ENCODE measurements around the gene PATE3. TPM values are rescaled to one million over a fixed set of nuclear protein-coding genes. Genes with fewer than 3 reads are reported as not detected.

PATE3 gene
- total and polyA plus RNA-seq, 2 of the 4 experiments (the other 2 are of a cell fraction) = not detected

DNA sequence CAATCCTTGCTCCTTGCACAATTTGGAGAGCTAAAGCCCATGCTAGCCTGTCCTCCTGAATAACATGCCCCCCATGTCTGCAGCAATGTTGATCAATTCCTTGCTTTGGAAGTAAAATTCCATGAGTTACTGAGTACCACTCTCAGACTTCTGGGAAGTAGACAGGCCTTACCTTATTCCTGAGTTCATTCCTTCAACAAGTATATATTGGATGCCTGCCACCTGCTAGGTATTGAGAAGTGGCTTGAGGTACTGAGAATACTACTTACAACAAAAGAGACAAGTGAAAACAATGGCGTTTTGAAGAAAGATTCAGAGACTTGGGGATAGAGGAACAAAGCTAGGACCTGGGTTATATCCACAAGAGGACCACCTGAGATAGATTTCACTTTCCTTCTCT is 21.7 kb upstream of the PATE3 start:
- in situ Hi-C loops (cut with MboI; ENCODE audit: low sequenced_read_pairs) = no loop called here
- no peak overlapping the region for H2AK5ac ChIP-seq (ENCODE audit: low read depth, low read length)
- no peaks in the 10 kb centered on the region for H3K36me3 ChIP-seq (ENCODE audit: control insufficient read depth, insufficient read depth, low read length)
- no TSS peak for BruUV-seq (replicated peaks)
- H3K9ac ChIP-seq (ENCODE audit: low read depth, low read length) = no peak overlapping the region
- CTCF ChIA-PET = no interaction called here
- ATAC-seq (ENCODE audit: low read depth) (no peak), DNase-seq (no peak)
- no peak overlapping the region for H3K4ac ChIP-seq (ENCODE audit: low read depth, low read length)
- no peaks in the 10 kb centered on the region for H3K79me1 ChIP-seq (ENCODE audit: low read depth in 1 of 2, low read length in 2 of 2)
- H3K27ac ChIP-seq (ENCODE audit: insufficient read depth, low read length) = no peak overlapping the region
- WGBS, 2 experiments (ENCODE audit: extremely low coverage in 2 of 2, insufficient read length in 1 of 2) = no CpG with 5 or more reads among the region's 1 CpG
- H2BK15ac ChIP-seq (ENCODE audit: low read depth, low read length) = no peak overlapping the region
- H2BK5ac ChIP-seq (ENCODE audit: low read depth, low read length, poor library complexity, severe bottlenecking) = no peak overlapping the region
- no peak overlapping the region for H3K4me3 ChIP-seq (ENCODE audit: insufficient read depth, low read depth, low read length)
- H2BK20ac ChIP-seq (ENCODE audit: low read depth, low read length) = no peak overlapping the region
- H3K23ac ChIP-seq (ENCODE audit: low read depth, low read length) = no peak overlapping the region
- no peaks in the 10 kb centered on the region for H3K9me1 ChIP-seq (ENCODE audit: insufficient read depth, low read length)
- no peak overlapping the region for H2AK9ac ChIP-seq (replicated peaks; ENCODE audit: low read depth, low read length, poor library complexity)
- TF ChIP-seq, protein P1, sequence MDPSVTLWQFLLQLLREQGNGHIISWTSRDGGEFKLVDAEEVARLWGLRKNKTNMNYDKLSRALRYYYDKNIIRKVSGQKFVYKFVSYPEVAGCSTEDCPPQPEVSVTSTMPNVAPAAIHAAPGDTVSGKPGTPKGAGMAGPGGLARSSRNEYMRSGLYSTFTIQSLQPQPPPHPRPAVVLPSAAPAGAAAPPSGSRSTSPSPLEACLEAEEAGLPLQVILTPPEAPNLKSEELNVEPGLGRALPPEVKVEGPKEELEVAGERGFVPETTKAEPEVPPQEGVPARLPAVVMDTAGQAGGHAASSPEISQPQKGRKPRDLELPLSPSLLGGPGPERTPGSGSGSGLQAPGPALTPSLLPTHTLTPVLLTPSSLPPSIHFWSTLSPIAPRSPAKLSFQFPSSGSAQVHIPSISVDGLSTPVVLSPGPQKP (IDR thresholded peaks at IDR 0.05; ENCODE audit: borderline replicate concordance, low read depth, low read length) = no peak
- no peak for TF ChIP-seq MAZ (IDR thresholded peaks at IDR 0.05; ENCODE audit: borderline replicate concordance, low read depth, low read length)
- TF ChIP-seq SMC3 (IDR thresholded peaks at IDR 0.05; ENCODE audit: low read depth, low read length) = no peak
- no peak for TF ChIP-seq RFX5 (IDR thresholded peaks at IDR 0.05; ENCODE audit: low read depth, low read length)
- no peak for TF ChIP-seq RCOR1 (IDR thresholded peaks at IDR 0.05; ENCODE audit: insufficient replicate concordance, low read length)
- TF ChIP-seq CHD1 (IDR thresholded peaks at IDR 0.05; ENCODE audit: low read depth, low read length) = no peak
- no peak for TF ChIP-seq POLR2A (IDR thresholded peaks at IDR 0.05; ENCODE audit: low read depth, low read length)
- TF ChIP-seq CEBPB (IDR thresholded peaks at IDR 0.05; ENCODE audit: low read depth, low read length) = no peak
- TF ChIP-seq NFE2L2 (IDR thresholded peaks at IDR 0.05; ENCODE audit: low read depth, low read length) = no peak
- no peak for TF ChIP-seq FOS (IDR thresholded peaks at IDR 0.05; ENCODE audit: low read depth, low read length)
- TF ChIP-seq MAFK (IDR thresholded peaks at IDR 0.05; ENCODE audit: low read depth, low read length) = no peak
- TF ChIP-seq, protein P2, sequence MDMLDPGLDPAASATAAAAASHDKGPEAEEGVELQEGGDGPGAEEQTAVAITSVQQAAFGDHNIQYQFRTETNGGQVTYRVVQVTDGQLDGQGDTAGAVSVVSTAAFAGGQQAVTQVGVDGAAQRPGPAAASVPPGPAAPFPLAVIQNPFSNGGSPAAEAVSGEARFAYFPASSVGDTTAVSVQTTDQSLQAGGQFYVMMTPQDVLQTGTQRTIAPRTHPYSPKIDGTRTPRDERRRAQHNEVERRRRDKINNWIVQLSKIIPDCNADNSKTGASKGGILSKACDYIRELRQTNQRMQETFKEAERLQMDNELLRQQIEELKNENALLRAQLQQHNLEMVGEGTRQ (IDR thresholded peaks at IDR 0.05; ENCODE audit: low read depth, low read length) = no peak
- no peak for TF ChIP-seq MXI1 (IDR thresholded peaks at IDR 0.05; ENCODE audit: borderline replicate concordance, low read depth, low read length)
- no peak overlapping the region for H2BK120ac ChIP-seq (ENCODE audit: low read depth, low read length)
- no peak overlapping the region for H3K4me2 ChIP-seq (ENCODE audit: low read depth, low read length)
- no peaks in the 10 kb centered on the region for H4K20me1 ChIP-seq (ENCODE audit: insufficient read depth, low read length)
- H3K56ac ChIP-seq (ENCODE audit: extremely low read depth, insufficient read depth, low read length) = no peak overlapping the region
- H3K9me3 ChIP-seq (ENCODE audit: control insufficient read depth, insufficient read depth, low read length) = no peaks in the 10 kb centered on the region
- no peak overlapping the region for H4K5ac ChIP-seq (ENCODE audit: low read depth, low read length)
- no peak overlapping the region for H3K18ac ChIP-seq (ENCODE audit: low read depth, low read length)
- no peak overlapping the region for H2AFZ ChIP-seq (replicated peaks; ENCODE audit: low read length, poor library complexity)
- H4K91ac ChIP-seq (ENCODE audit: insufficient read depth, low read depth, low read length) = no peak overlapping the region
- no peak overlapping the region for H3K14ac ChIP-seq (replicated peaks; ENCODE audit: low read depth, low read length)
- peaks cover 2% of the 10 kb centered on the region; the same call in 1 of the 2 replicates for H3K27me3 ChIP-seq (ENCODE audit: control insufficient read depth, insufficient read depth, low read length)
- intact Hi-C loops (cut with micrococcal nuclease) = no loop called here
- no peak overlapping the region for H4K8ac ChIP-seq (ENCODE audit: low read depth in 2 of 2, low read length in 2 of 2)
- dilution Hi-C loops (cut with HindIII; ENCODE audit: low sequenced_read_pairs, unreplicated experiment) = no loop called here
- POLR2A ChIA-PET (ENCODE audit: unreplicated experiment) = no interaction called here
- no peaks in the 10 kb centered on the region for H3K4me1 ChIP-seq (ENCODE audit: control insufficient read depth, insufficient read depth, low read length)
